ENCODE results near the gene DENR. TPM values are rescaled to one million over a fixed set of nuclear protein-coding genes. Genes with fewer than 3 reads are reported as not detected.

The DENR gene
- total RNA-seq, 2 donors from 2014 or later: 16.4 to 37.2 TPM

DNA sequence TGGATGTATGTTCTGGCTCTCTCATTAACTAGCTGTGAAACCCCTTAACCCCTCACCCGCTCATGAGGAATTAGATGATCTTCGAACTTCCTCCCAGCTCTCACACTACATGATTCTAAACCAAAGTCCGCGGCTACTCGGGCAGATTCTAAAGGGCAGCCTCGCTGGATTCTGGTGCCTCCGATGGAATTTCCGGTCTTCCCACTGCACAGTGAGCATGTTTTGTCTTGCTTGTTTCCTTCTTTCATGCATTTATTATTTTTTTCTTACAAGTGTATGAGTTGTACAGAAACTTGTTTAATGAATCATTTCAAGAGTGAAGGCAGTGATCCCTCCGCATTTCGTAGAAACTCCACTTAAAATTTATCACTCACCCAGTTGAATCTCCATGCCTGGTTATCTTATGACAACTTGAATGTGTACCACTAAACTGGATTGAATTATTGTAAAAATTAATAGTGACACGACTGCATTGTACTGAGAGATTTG lies 31.5 kb upstream of the DENR start:
- H3K27me3 ChIP-seq (replicated peaks; ENCODE audit: insufficient read depth): no peaks in the 10 kb centered on the region
- no peaks in the 10 kb centered on the region for H3K9me3 ChIP-seq
- no peak overlapping the region for H3K27ac ChIP-seq
- no peaks in the 10 kb centered on the region for H3K36me3 ChIP-seq
- no peak for TF ChIP-seq CTCF (IDR thresholded peaks at IDR 0.05)
- DNase-seq (ENCODE audit: low spot score) (no peak), ATAC-seq (ENCODE audit: insufficient number of reproducible peaks, low FRiP score, low read depth) (no peak)
- H3K4me1 ChIP-seq (ENCODE audit: control insufficient read depth in 1 of 2, low read depth in 2 of 2): no peaks in the 10 kb centered on the region
- H3K4me3 ChIP-seq: no peak overlapping the region

DNA sequence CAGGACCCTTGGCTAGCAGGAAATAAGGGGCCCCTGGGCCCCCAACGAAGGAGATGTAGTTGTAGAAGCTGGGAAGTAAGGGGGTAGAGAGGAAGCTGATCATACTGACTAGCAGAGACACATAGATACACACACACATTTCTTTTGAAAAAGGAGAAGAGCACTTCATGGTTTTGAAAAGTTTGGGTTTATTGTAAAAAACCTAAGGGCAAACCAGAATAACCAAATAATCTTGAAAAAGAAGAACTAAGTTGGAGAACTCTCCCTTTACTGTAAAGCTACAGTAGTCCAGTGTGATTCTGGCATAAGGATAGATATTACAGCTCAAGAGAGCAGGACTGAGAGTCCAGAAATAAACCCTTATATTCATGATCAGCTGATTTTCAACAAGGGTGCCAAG lies 30.2 kb upstream of the DENR start:
- H3K36me3 ChIP-seq: no peaks in the 10 kb centered on the region
- H3K9me3 ChIP-seq: no peaks in the 10 kb centered on the region
- H3K4me1 ChIP-seq (ENCODE audit: control insufficient read depth in 1 of 2, low read depth in 2 of 2): no peaks in the 10 kb centered on the region
- TF ChIP-seq CTCF (IDR thresholded peaks at IDR 0.05): no peak
- no peak overlapping the region for H3K4me3 ChIP-seq
- ATAC-seq (ENCODE audit: insufficient number of reproducible peaks, low FRiP score, low read depth) (no peak), DNase-seq (ENCODE audit: low spot score) (no peak)
- no peak overlapping the region for H3K27ac ChIP-seq
- no peaks in the 10 kb centered on the region for H3K27me3 ChIP-seq (replicated peaks; ENCODE audit: insufficient read depth)

DNA sequence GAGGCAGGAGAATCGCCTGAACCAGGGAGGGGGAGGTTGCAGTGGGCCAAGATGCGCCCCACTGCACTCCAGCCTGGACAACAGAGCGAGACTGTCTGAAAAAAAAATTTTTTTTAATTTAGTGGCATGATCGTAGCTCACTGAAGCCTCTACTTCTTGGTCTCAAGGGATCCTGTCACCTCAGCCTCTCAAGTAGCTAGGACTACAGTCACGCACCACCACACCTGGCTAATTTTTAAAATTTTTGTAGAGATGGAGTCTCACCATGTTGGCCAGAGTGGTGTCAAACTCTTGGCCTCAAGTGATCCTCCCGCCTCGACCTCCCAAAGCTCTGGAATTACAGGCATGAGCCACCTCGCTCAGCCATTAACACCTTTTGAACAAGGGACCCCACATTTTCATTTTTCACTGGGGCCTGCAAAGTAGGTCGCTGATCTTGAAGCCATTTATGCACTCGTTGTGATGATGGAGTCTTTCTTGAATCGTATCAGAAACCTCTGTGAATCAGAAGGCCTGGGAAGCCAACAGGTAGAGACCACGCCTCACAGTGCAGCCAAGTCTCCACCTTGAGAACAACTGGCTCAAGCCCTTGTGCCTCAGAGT lies 27.9 kb upstream of the DENR start:
- H3K27me3 ChIP-seq (replicated peaks; ENCODE audit: insufficient read depth): no peaks in the 10 kb centered on the region
- H3K4me1 ChIP-seq (ENCODE audit: control insufficient read depth in 1 of 2, low read depth in 2 of 2): no peaks in the 10 kb centered on the region
- no peak overlapping the region for H3K4me3 ChIP-seq
- TF ChIP-seq CTCF (IDR thresholded peaks at IDR 0.05): no peak
- DNase-seq (ENCODE audit: low spot score): no peak
- ATAC-seq (ENCODE audit: insufficient number of reproducible peaks, low FRiP score, low read depth): no peak
- no peaks in the 10 kb centered on the region for H3K9me3 ChIP-seq
- no peak overlapping the region for H3K27ac ChIP-seq
- no peaks in the 10 kb centered on the region for H3K36me3 ChIP-seq

GRCh38 chr12:122725452-122726079 lies 27.1 kb upstream of the DENR start:
- Histone ChIP-seq H3K4me1 (ENCODE audit: control insufficient read depth in 1 of 2, low read depth in 2 of 2) (peaks cover 3 to 5% of the 10 kb centered on the region in 2 donors), H3K9me3 (no peaks in the 10 kb centered on the region), H3K27ac (no peak overlapping the region), H3K36me3 (no peaks in the 10 kb centered on the region), H3K4me3 (no peak overlapping the region), H3K27me3 (replicated peaks; ENCODE audit: insufficient read depth) (no peaks in the 10 kb centered on the region)
- no peak for DNase-seq (ENCODE audit: low spot score)
- no peak for ATAC-seq (ENCODE audit: insufficient number of reproducible peaks, low FRiP score, low read depth)
- no peak for TF ChIP-seq CTCF (IDR thresholded peaks at IDR 0.05)

DNA sequence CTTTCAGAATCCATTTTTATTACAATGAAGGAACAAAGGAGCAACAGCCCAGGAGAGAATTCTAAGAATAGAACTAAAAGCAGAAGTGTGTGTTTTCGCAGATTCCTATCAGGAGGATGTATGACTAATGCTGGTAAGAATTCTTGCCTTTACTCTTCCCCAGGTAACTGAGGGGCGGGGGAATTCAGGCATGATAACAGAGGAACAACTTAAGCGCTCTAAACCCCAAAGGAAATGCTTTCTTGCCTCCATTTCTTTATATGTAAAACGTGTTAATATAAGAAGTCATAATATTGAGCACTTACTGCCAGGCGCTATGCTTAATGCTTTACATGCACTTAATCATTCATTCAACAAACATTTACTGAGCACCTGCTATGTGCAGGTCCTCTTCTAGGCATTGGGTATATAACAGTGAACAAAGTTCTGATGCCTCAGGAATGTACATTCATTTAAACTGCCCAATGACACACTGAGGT lies 26.5 kb upstream of the DENR start:
- no peak for TF ChIP-seq CTCF (IDR thresholded peaks at IDR 0.05)
- H3K4me1 ChIP-seq (ENCODE audit: control insufficient read depth in 1 of 2, low read depth in 2 of 2): peaks cover 5% of the 10 kb centered on the region in 2 donors
- H3K4me3 ChIP-seq: no peak overlapping the region
- DNase-seq (ENCODE audit: low spot score) (no peak), ATAC-seq (ENCODE audit: insufficient number of reproducible peaks, low FRiP score, low read depth) (no peak)
- H3K27me3 ChIP-seq (replicated peaks; ENCODE audit: insufficient read depth): no peaks in the 10 kb centered on the region
- H3K27ac ChIP-seq: no peak overlapping the region
- H3K36me3 ChIP-seq: no peaks in the 10 kb centered on the region
- no peaks in the 10 kb centered on the region for H3K9me3 ChIP-seq

Measured in thoracic aorta (tissue), 2 donors.